NB4 (cell line): Measurements from ENCODE around the gene RIC8B.

ENCODE experiments used
- CTCF ChIP-seq: IDR thresholded peaks from one replicate; pipeline ENCODE4 v1.5.1; 2012; ENCODE audit warnings: low read depth, low read length
- MAX ChIP-seq: IDR thresholded peaks from 2 replicates; pipeline ENCODE4 v1.6.1; 2011; ENCODE audit warnings: low read depth, low read length
- MYC ChIP-seq: IDR thresholded peaks from 2 replicates; pipeline ENCODE4 v1.6.1; 2011; ENCODE audit warnings: low read depth, low read length
- POLR2A ChIP-seq: IDR thresholded peaks from 2 replicates; pipeline ENCODE4 v1.6.1; 2011; ENCODE audit warnings: mild to moderate bottlenecking; ENCODE audit not compliant: insufficient read length; ENCODE audit errors: extremely low read depth

- TF ChIP-seq CTCF (no peak), MAX (no peak), POLR2A (no peak), MYC (no peak)
These were observed 80.8 kb downstream of the RIC8B start for GRCh38 chr12:106855221-106855758.
